Right lobe of liver (tissue), 4 donors: Measurements from ENCODE around the gene MTMR2.

Source experiments
- CTCF ChIP-seq, 4 donors: fragments of 200-600 bp in 3 of 4; fragments of 450-650 bp in 1 of 4; IDR thresholded peaks; one replicate each; pipeline versions ENCODE4 v1.5.1 to v1.8.0; 2016 to 2022; ENCODE audit warnings: antibody characterized with exemption in 4 of 4, mild to moderate bottlenecking in 2 of 4
- POLR2A ChIP-seq: fragments of 450-650 bp; IDR thresholded peaks from one replicate; pipeline ENCODE4 v1.6.1; 2017; ENCODE audit warnings: antibody characterized with exemption, mild to moderate bottlenecking
- donor health status: DM: no; HTN: no; CAD: no.
- donor health status: DM: no; HTN: no; CAD: no.
- donor health status: DM: no; HTN: yes; CAD: no.

GRCh38 chr11:95922536-95923438 lies 1.1 kb downstream of the MTMR2 start:
- TF ChIP-seq CTCF (IDR thresholded peaks at IDR 0.05) (no peak), POLR2A (no peak)
